ENCODE results near the gene KRTAP19-4.
"Not testable (repeated sequence)": the region's sequence is repeated elsewhere in the genome, so short reads cannot be mapped to it uniquely, and the experiment has no call there.

KRTAP19-4 gene, protein sequence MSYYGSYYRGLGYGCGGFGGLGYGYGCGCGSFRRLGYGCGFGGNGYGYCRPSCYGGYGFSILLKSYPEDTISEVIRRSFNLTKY

DNA sequence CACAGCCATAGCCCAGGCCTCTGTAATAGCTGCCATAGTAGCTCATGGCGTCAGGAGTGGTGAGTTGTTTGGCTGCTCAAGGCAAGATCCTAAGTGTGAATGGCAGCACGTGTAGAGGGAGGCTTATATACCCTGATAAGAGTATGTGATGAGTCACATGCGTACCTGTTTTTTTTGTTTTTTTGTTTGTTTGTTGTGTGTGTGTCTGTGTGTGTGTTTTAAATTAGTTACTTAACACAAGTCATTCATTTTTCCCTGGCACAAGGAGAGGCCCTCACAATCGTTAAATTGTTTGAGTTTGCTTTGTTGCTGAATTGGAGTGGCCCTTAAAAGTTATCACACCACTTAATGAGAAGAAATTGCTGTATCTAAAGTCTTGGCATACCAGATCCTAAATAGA, at the start of gene KRTAP19-4:
Gene KRTAP19-4 (minus strand): TSS at position 101 of the 400 bp plus-strand sequence. CDS start 55 bp downstream, at position 46.
- DNase-seq: no peak

DNA sequence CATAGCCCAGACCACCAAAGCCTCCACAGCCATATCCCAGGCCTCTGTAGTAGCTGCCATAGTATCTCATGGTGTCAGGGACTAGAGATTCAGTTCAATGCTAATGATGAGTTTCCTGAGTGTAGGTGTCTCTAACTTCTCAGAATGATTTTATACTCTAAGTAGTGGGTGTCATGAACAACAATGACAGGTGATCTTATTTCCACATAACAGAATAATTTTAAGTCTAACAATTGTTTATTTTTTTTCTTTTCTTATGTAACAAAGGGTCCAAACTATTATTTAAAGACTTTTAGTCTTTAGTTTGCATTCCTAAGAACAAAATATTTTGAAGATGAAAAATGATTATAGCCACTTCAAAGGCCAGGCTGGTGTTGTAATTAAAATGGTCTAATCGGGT, 44.8 kb upstream of the KRTAP19-4 start, which contains the start of gene KRTAP19-6:
Gene KRTAP19-6 (minus strand): TSS at position 101 of the 400 bp plus-strand sequence. CDS start 31 bp downstream, at position 70.
- DNase-seq: no peak

DNA sequence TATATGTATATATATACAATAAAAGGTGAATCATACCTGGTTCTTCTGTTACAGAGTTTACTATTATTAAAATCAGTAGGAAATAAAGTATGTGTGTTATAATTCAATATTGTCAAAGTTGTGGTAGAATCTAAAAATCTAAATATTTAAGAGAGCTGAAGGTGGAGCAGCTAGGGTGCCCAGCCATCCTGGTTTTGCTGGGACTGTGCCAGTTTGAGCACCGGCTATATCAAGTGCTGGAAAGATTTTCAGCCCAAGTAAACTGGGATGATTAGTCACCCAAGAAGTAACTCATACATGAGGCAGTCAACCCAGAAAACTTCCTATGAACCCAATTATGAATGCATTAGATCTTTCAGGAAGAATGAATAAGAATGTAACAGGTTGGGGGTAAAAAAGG, 21.9 kb upstream of the KRTAP19-4 start:
- DNase-seq: no peak

DNA sequence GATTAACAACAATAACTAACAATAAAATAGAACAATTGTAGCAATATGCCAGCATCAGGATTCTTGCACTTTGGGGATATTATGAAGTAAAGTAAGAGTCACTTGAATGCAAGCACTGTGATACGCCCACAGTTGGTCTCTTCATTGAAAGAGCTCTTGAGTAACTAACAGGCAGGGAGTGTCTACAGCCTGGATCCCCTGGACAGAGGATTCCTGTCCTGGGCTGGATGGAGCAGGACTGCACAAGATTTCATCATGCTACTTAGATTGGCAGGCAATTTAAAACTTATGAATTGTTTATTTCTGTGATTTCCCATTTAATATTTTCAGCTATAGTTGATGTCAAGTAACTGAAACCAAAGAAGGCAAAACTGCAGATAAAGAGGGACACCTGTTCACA, 18.7 kb upstream of the KRTAP19-4 start:
- DNase-seq: no peak

DNA sequence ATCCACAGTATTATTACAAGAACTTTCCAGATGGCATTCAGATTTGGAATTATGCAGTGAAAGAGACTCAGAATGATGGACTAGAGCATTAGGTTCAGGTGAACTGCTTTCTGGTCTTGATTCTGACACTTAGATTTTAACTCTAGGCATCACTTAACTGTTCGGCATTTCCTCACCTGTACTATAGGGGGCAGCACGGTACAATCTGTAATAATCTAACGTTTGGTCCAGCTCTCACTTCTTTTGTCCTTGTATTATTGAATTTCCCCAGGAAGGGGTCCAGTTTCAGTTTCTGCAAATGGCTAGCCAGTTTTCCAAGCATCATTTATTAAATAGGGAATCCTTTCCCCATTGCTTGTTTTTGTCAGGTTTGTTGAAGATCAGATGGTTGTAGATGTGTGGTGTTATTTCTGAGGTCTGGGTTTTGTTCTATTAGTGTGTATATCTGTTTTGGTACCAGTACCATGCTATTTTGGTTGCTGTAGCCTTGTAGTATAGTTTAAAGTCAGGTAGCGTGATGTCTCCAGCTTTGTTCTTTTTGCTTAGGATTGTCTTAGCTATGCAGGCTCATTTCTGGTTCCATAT, 8.7 kb upstream of the KRTAP19-4 start:
- DNase-seq: not testable (repeated sequence)

DNA sequence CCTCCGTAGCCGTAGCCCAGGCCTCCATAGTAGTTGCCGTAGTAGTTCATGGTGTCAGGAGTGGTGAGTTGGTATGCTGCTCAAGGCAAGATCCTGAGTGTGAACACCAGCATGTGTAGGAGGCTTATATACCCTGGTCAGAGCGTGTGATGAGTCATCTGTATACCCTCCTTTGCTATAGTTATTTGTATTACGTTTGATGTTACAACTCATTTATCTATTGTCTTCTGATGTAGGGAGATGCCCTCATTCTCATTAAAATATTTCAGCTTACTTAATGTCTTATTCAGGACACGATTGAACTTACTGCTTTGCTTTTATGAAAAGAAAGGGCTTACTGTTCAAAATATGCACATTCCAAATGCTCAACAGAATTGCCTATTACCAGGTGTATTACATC, 5.1 kb upstream of the KRTAP19-4 start, which contains the start of gene KRTAP19-5:
Gene KRTAP19-5 (minus strand): TSS at position 101 of the 400 bp plus-strand sequence. CDS start 51 bp downstream, at position 50.
- DNase-seq: no peak

DNA sequence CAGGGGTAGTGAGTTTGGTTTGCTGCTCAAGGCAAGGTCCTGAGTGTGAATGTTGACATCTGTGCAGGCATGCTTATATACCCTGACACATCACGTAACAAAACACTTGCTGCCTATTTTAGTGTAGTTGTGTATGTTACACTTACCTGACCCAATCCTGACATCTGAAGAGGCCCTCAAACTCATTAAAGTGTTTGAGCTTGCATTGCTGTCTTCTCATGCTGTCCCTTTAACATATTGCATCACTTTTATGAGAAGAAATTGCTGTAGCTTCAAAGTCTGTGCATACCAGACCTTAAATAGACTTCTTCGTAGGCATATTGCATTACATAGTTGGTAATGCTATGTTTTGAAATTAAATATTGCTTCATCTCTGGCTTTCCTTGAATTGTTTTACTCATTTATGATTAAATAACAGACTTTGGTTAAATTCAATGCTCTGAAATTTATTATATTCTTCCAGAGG, 5.0 kb downstream of the KRTAP19-4 start, which contains the start of gene KRTAP19-3:
Gene KRTAP19-3 (minus strand): TSS at position 51 of the 466 bp plus-strand sequence. CDS start 56 bp downstream, outside the sequence.
- DNase-seq: no peak

DNA sequence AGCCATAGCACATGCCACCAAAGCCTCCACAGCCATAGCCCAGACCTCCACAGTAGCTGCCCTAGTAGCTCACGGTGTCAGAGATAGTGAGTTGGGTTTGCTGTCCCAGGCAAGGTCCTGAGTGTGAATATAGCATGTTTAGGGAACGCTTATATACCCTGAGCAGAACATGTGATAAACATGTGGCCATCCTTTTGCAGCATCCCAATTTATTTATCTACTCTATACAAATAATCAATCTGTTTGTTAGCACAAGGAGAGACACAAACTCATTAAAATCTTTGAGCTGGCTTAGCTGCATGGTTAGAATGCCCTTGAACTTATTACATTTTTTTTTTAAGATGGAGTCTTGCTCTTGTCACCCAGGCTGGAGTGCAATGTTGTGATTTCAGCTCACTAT, 9.6 kb downstream of the KRTAP19-4 start, which contains the start of gene KRTAP19-2:
Gene KRTAP19-2 (minus strand): TSS at position 101 of the 400 bp plus-strand sequence. CDS start 88 bp downstream, at position 13.
- no peak for DNase-seq

DNA sequence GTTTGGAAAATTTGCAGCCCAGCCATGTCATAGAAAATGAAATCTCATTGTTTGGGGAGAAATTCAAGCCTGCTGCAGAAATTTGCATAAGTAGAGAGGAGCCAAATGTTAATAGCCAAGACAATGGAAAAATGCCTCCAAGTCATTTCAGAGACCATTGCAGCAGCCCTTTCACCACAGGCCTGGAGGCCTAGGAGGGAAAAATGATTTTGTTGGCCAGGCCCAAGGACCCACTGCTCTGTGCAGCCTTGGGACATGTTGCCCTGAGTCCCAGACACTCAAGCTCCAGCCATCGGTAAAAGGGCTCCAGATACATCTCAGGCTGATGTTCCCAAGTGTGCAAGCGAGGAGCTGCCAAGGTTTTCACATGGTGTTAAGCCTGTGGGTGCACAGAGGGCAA, 10.8 kb downstream of the KRTAP19-4 start:
- no peak for DNase-seq

DNA sequence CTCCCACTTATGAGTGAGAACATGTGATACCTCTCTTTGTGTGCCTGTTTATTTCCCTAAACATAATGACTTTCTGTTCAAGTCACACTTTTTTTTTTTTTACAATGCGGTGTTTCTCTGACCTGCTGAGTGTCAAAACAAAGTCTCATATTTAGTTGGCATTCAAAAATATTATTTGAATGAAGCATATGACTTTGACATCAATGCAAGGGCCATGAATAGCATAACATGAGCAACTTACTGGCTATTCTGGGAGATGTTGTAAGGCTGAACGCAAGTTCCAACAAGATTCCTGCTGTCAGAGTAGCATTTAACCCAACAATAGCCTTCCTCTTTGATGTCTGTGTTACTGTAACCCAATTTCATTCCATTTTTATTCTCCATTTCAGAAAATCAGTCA, 14.8 kb downstream of the KRTAP19-4 start:
- DNase-seq: no peak

DNA sequence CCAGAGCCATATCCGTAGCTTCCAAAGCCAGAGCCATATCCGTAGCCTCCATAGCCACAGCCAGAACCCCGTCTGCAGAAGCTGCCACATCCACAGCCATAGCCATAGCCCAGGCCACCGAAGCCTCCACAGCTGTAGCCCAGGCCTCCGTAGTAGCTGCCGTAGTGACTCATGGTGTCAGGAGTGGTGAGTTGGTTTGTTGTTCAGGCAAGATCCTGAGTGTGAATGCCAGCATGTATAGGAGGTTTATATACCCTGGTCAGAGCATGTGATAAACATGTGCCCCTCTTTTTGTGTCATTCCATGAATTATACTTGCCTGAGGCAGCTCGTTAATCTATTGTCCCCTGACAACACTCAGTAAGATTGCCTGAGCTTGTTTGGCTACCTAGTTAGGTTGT, 16.8 kb downstream of the KRTAP19-4 start, which contains the start of gene KRTAP19-1:
Gene KRTAP19-1 (minus strand): TSS at position 223 of the 400 bp plus-strand sequence. CDS start 50 bp downstream, at position 173.
- no peak for DNase-seq

DNA sequence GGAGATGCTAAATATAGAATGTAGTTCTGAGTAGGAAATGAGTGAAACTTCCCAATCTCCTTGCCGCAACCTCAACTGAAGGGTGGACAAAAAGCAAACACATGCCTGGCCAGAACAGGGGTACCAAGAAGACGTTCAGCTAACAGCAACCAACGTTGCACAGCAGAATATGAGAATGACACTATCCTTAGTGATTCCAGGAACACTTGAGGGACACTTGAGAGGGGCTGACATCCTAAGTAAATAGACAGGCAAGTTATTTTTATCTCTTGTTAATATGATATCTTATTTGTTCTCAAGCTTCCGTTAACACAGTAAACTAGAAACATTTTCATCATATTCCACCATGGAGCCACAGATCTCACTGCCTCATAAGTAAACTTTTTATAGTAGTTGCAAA, 17.7 kb downstream of the KRTAP19-4 start:
- no peak for DNase-seq

DNA sequence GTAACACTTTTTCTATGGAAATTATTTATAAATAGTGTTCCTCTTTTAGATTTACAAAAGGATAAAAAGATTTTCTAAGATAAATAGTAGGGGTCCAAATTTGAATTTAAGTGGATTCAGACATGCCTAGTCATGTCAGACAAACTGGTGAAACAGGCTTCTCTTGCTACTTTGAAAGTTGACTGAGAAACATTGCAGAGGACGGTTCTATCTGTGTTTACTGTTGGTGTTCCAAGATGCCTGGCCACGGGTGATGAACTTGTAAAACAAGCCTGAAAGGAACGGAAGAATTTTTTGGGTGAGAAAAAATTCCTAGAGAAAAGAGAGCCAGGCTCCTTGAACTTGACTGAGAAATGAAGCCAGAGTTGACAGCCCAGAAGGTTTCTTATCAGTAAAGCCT, 19.0 kb downstream of the KRTAP19-4 start:
- DNase-seq: no peak

DNA sequence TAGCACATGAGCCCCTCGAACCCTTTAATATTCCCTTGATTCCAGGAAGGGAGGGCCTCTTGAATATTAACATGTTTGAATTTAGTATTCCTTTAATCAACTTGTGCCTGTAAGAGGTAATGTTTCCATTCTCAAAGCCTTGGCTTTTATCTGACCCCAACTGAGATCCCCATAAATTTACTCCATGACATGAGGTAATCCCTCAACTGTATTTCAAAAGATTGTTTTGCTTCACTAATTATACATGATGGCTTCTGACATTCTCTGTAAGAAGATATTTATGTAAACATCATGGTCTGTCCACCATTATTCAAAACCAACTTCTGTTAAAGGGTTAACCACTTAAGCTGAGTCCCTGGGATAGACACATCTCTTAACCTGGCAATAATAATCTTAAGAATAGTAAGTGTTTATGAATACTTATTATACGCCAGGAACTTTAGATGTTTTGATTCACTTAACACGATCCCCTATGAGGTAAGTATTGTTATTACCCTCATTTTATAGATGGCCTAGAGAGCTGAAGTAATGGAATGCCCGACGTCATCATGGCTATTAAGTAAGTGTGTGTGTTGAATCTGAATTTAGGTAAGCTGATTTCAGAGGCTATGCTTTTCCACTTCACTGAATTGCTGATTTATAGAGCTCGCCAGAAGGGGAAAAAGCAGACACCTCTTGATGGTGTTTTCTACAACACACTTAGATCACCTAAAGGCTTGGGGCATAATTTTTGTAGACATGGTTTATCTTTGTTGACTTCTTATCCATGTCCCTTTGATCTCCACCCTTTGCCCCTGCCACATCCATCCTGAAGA, 27.9 kb downstream of the KRTAP19-4 start:
- no peak for DNase-seq

DNA sequence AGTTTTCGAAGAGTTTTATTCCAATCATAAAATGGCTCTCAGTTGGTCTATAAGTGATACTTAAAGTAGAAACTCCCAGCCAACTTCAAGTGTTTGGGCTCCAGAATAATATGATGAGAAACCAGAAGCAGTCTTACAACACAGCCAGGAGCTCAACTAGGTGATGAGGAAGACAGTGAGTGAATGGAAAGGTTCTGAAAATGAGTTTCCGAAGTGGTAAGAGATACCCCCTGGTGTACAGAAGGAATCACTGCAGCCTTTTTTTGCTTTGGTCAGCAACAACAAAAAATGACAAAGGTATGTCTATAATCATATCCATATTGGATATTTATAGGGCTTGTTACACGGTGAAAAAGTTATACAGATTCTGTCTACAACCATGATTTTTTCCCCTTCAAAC, 33.3 kb downstream of the KRTAP19-4 start:
- DNase-seq: no peak

DNA sequence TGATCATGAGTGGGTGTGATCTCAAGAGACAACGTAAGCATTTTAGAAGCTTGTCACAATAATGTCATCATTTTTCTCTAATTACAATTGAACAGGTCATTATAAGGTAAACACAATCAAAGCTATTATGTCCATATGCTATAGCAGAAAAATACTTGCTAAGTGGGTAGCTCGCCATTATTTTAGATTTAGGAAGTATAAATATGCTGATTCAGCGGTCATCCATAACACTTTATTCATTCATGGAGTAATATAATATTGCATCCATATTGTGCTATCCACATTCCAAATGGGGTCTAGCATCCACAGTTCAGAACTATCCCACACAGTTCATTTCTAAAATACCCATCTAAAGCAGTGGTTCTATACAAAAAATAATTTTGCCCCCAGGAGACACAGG, 48.5 kb downstream of the KRTAP19-4 start:
- DNase-seq: no peak

DNA sequence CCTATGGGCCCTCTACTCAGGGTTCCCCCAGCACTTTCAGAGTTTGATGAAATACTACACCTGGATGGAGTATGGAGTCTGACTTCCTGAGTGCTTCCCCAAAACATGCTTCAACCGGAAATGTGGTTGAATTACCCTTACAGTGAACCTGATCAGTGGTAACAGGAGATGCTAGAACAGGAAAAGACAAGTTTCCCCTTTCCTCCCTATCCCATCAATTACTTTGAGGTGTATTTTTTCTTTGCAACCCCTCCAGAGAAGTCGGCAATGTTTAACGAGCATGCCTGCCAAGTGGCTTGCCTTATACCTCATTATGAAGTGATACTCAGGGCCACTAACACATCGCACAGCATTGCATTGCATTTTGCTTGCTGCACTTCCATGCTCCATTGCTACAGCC, 49.9 kb downstream of the KRTAP19-4 start:
- no peak for DNase-seq

Data from stimulated activated naive CD4-positive, alpha-beta T cell (primary cell).